ENCODE results near the gene DTNB.

The DTNB gene

DNA sequence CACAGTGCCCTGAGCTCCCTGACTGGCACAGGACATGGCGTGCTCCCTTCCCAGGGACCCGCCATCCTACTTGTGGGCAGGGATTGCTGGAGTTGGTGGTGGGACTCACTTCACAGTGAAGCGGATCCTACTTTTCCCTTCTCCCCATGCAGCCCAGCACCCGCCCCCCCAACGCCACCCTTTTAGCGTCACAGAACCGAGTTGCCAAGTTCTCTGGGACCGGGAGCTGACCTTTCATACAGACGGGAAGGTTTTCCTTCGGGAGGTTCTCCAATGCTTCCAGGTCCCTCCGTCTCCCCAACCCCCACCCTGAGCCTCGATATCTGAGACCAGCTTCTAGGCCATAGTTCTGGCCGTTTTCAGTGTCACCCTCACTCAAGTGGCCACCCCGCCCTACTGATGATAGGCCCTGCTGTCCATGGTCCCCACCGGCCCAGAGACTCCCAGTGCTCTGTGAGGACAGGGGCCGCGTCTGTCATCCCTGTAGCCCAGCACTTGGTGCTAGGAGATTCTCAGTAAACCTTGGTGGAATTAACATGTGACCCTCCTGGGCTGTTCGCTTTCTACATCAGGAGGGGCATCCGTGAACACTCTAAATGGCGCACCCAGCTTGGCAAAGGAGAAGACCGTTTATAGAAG, 330.1 kb downstream of the DTNB start:
- no peaks in the 10 kb centered on the region for H3K9me3 ChIP-seq (ENCODE audit: control insufficient read depth, insufficient read depth, low read depth, low read length)
- TF ChIP-seq, protein P1, sequence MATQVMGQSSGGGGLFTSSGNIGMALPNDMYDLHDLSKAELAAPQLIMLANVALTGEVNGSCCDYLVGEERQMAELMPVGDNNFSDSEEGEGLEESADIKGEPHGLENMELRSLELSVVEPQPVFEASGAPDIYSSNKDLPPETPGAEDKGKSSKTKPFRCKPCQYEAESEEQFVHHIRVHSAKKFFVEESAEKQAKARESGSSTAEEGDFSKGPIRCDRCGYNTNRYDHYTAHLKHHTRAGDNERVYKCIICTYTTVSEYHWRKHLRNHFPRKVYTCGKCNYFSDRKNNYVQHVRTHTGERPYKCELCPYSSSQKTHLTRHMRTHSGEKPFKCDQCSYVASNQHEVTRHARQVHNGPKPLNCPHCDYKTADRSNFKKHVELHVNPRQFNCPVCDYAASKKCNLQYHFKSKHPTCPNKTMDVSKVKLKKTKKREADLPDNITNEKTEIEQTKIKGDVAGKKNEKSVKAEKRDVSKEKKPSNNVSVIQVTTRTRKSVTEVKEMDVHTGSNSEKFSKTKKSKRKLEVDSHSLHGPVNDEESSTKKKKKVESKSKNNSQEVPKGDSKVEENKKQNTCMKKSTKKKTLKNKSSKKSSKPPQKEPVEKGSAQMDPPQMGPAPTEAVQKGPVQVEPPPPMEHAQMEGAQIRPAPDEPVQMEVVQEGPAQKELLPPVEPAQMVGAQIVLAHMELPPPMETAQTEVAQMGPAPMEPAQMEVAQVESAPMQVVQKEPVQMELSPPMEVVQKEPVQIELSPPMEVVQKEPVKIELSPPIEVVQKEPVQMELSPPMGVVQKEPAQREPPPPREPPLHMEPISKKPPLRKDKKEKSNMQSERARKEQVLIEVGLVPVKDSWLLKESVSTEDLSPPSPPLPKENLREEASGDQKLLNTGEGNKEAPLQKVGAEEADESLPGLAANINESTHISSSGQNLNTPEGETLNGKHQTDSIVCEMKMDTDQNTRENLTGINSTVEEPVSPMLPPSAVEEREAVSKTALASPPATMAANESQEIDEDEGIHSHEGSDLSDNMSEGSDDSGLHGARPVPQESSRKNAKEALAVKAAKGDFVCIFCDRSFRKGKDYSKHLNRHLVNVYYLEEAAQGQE (tag by site-specific recombination; IDR thresholded peaks at IDR 0.05), result peak; percentile 80
- TF ChIP-seq, protein P2, sequence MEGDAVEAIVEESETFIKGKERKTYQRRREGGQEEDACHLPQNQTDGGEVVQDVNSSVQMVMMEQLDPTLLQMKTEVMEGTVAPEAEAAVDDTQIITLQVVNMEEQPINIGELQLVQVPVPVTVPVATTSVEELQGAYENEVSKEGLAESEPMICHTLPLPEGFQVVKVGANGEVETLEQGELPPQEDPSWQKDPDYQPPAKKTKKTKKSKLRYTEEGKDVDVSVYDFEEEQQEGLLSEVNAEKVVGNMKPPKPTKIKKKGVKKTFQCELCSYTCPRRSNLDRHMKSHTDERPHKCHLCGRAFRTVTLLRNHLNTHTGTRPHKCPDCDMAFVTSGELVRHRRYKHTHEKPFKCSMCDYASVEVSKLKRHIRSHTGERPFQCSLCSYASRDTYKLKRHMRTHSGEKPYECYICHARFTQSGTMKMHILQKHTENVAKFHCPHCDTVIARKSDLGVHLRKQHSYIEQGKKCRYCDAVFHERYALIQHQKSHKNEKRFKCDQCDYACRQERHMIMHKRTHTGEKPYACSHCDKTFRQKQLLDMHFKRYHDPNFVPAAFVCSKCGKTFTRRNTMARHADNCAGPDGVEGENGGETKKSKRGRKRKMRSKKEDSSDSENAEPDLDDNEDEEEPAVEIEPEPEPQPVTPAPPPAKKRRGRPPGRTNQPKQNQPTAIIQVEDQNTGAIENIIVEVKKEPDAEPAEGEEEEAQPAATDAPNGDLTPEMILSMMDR (tag by site-specific recombination; IDR thresholded peaks at IDR 0.05), result no peak
- no peak overlapping the region for H3K4me3 ChIP-seq (ENCODE audit: low read depth, low read length)
- ChIA-PET CTCF (interaction anchor here (0.7 to 3.2 kb wide), 7 partner anchors 19 to 401 kb away, joined by 3 to 19 read pairs (median 4); no protein-coding TSS in a partner anchor), POLR2A (interaction anchor here (1.0 kb wide), 1 partner anchor 19 kb away, joined by 6 read pairs; no protein-coding TSS in a partner anchor)
- H3K27ac ChIP-seq (ENCODE audit: extremely low read depth, low read depth, low read length), result no peak overlapping the region
- H3K36me3 ChIP-seq (ENCODE audit: control insufficient read depth in 2 of 2, insufficient read depth in 1 of 2, low read length in 2 of 2), result no peaks in the 10 kb centered on the region
- H3K4me1 ChIP-seq (ENCODE audit: control insufficient read depth, insufficient read depth, low read length), result peaks cover 8% of the 10 kb centered on the region

DNA sequence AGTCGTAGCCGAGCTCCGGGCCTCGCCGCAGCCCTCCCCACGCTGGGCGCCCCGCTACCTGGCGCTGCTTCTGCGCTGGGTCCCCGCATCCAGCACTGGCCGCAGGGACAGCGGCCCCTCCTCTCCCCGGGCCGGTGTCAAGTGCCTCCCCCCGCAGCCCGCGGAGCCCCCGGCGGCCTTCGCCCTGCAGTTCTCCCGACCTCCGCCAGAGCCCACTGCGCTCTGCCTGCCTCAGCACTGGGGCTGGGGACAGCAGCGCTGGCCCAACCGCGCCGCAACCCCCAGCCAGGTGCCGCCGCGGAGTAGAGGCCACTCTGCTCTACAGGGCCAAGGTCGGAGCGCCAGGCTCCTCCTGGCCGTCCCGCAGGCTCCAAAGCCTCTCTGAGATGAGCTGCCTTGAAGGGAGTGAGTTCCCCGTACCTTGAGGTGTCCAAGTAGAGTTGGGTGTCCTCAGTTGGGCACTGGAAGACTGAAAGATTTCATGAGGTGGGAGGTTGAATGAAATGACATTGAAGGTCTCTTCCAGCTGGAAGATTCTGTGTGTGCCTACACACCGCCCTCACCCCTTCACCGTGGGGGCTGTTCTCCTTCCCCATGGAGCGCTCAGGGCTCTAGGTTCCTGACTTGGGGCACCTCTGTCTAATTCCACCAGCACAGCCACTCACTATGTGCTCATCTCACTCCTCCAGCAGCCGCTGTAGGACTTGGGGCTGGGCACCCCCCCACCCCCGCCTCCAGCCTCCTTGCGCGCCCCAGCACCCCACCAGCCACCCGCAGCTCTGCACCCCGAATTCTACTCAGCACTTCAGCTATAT, 330.8 kb downstream of the DTNB start:
- POLR2A ChIA-PET, result interaction anchor here (0.5 to 1.0 kb wide), 3 partner anchors 18 to 178 kb away, joined by 3 to 6 read pairs (median 6); no protein-coding TSS in a partner anchor
- Histone ChIP-seq H3K36me3 (ENCODE audit: control insufficient read depth in 2 of 2, insufficient read depth in 1 of 2, low read length in 2 of 2) (no peaks in the 10 kb centered on the region), H3K4me3 (ENCODE audit: low read depth, low read length) (peak overlapping the region; percentile 64), H3K4me1 (ENCODE audit: control insufficient read depth, insufficient read depth, low read length) (peaks cover 8% of the 10 kb centered on the region), H3K9me3 (ENCODE audit: control insufficient read depth, insufficient read depth, low read depth, low read length) (no peaks in the 10 kb centered on the region), H3K27ac (ENCODE audit: extremely low read depth, low read depth, low read length) (peak overlapping the region; percentile 87; the same call in 1 of the 2 replicates)
- CTCF ChIA-PET, result interaction anchor here (0.7 to 3.2 kb wide), 8 partner anchors 19 to 402 kb away, joined by 3 to 19 read pairs (median 4); no protein-coding TSS in a partner anchor
- TF ChIP-seq ZXDB (tag by site-specific recombination; IDR thresholded peaks at IDR 0.05) (no peak), ZNF561 (tag by site-specific recombination; IDR thresholded peaks at IDR 0.05; ENCODE audit: borderline replicate concordance) (no peak; the same call in 1 of the 2 replicates), ZNF157 (tag by site-specific recombination; IDR thresholded peaks at IDR 0.05) (no peak), ZNF10 (tag by site-specific recombination; IDR thresholded peaks at IDR 0.05) (no peak), ZNF2 (tag by site-specific recombination; IDR thresholded peaks at IDR 0.05) (no peak), SCRT1 (tag by site-specific recombination; IDR thresholded peaks at IDR 0.05; ENCODE audit: borderline replicate concordance) (no peak), ZNF677 (tag by site-specific recombination; IDR thresholded peaks at IDR 0.05) (0 out of 2 replicates have a peak, but pooled peaks have one; percentile 8), ZIC2 (tag by site-specific recombination; IDR thresholded peaks at IDR 0.05) (peak; percentile 54), ZBTB1 (tag by site-specific recombination; IDR thresholded peaks at IDR 0.05) (no peak), ZNF843 (tag by site-specific recombination; IDR thresholded peaks at IDR 0.05) (no peak), ZBTB17 (tag by site-specific recombination; IDR thresholded peaks at IDR 0.05) (peak; percentile 39; the same call in 1 of the 2 replicates), ZNF654 (tag by site-specific recombination; IDR thresholded peaks at IDR 0.05; ENCODE audit: low read depth) (no peak), YY1 (tag by site-specific recombination; IDR thresholded peaks at IDR 0.05) (no peak), ZNF202 (tag by site-specific recombination; IDR thresholded peaks at IDR 0.05; ENCODE audit: borderline replicate concordance) (0 out of 2 replicates have a peak, but pooled peaks have one; percentile 31), ZNF585B (tag by site-specific recombination; IDR thresholded peaks at IDR 0.05) (no peak), ZEB2 (tag by site-specific recombination; IDR thresholded peaks at IDR 0.05) (peak; percentile 80)
- TF ChIP-seq, protein P3, sequence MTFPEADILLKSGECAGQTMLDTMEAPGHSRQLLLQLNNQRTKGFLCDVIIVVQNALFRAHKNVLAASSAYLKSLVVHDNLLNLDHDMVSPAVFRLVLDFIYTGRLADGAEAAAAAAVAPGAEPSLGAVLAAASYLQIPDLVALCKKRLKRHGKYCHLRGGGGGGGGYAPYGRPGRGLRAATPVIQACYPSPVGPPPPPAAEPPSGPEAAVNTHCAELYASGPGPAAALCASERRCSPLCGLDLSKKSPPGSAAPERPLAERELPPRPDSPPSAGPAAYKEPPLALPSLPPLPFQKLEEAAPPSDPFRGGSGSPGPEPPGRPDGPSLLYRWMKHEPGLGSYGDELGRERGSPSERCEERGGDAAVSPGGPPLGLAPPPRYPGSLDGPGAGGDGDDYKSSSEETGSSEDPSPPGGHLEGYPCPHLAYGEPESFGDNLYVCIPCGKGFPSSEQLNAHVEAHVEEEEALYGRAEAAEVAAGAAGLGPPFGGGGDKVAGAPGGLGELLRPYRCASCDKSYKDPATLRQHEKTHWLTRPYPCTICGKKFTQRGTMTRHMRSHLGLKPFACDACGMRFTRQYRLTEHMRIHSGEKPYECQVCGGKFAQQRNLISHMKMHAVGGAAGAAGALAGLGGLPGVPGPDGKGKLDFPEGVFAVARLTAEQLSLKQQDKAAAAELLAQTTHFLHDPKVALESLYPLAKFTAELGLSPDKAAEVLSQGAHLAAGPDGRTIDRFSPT (tag by site-specific recombination; IDR thresholded peaks at IDR 0.05), result no peak
- TF ChIP-seq, protein P4, sequence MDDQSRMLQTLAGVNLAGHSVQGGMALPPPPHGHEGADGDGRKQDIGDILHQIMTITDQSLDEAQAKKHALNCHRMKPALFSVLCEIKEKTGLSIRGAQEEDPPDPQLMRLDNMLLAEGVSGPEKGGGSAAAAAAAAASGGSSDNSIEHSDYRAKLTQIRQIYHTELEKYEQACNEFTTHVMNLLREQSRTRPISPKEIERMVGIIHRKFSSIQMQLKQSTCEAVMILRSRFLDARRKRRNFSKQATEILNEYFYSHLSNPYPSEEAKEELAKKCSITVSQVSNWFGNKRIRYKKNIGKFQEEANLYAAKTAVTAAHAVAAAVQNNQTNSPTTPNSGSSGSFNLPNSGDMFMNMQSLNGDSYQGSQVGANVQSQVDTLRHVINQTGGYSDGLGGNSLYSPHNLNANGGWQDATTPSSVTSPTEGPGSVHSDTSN (CRISPR knock-in tag; IDR thresholded peaks at IDR 0.05), result peak; percentile 82; the same call in 1 of the 2 replicates
- TF ChIP-seq, protein P5, sequence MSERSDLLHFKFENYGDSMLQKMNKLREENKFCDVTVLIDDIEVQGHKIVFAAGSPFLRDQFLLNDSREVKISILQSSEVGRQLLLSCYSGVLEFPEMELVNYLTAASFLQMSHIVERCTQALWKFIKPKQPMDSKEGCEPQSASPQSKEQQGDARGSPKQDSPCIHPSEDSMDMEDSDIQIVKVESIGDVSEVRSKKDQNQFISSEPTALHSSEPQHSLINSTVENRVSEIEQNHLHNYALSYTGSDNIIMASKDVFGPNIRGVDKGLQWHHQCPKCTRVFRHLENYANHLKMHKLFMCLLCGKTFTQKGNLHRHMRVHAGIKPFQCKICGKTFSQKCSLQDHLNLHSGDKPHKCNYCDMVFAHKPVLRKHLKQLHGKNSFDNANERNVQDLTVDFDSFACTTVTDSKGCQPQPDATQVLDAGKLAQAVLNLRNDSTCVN (tag by site-specific recombination; optimal IDR thresholded peaks at IDR 0.05), result peak; percentile 62
